ENCODE data around the gene DIPK1A.

DNA sequence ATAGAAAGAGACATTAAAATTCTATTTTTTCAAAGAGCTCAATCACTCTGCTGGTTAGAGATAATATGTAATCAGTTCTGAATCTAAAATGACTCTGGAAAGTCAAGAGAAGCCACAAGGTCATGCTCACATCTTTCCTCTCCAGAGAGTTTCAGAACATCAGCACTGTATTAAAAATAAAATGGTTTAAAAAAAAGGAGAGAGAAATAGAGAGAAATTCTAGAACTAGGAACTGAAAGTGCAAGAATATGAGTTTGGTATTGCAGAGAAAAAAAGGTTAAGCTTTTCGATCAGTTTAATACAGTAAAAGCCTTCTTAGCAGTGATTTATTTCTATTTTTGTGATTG lies 44.0 kb upstream of the DIPK1A start:
- TF ChIP-seq, protein P1, sequence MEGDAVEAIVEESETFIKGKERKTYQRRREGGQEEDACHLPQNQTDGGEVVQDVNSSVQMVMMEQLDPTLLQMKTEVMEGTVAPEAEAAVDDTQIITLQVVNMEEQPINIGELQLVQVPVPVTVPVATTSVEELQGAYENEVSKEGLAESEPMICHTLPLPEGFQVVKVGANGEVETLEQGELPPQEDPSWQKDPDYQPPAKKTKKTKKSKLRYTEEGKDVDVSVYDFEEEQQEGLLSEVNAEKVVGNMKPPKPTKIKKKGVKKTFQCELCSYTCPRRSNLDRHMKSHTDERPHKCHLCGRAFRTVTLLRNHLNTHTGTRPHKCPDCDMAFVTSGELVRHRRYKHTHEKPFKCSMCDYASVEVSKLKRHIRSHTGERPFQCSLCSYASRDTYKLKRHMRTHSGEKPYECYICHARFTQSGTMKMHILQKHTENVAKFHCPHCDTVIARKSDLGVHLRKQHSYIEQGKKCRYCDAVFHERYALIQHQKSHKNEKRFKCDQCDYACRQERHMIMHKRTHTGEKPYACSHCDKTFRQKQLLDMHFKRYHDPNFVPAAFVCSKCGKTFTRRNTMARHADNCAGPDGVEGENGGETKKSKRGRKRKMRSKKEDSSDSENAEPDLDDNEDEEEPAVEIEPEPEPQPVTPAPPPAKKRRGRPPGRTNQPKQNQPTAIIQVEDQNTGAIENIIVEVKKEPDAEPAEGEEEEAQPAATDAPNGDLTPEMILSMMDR (conservative IDR thresholded peaks at IDR 0.05), result no peak
- no peak for TF ChIP-seq EZH2 (IDR thresholded peaks at IDR 0.05; ENCODE audit: low read depth)

Data from PC-9 (cell line).